HCT116 (cell line): ENCODE measurements around the gene SRCAP. TPM values are rescaled to one million over a fixed set of nuclear protein-coding genes. Genes with fewer than 3 reads are reported as not detected.
A peak's percentile ranks its signal among the peaks of the same experiment; 100 is the strongest.

ENCODE experiments used
- ATAC-seq: fragments of 200-7000 bp; cut with Tn5 transposase; 2 replicates; pipeline ENCODE4 v1.9.1; 2020; ENCODE audit warnings: mild to moderate bottlenecking, moderate library complexity
- BruUV-seq: library from RNA; stranded (reverse); fragments of 400-500 nt; replicated peaks from 2 replicates; lab custom pipeline; 2021; lab: Mats Ljungman, UMichigan
- CTCF ChIA-PET: fragments of 300-600 bp; sonication (Branson Sonifier 250); formaldehyde crosslinking; loops from one replicate; lab custom pipeline; 2021; ENCODE audit warnings: antibody characterized with exemption; lab: Charles Lee
- POLR2A ChIA-PET: fragments of 300-600, 350-600 bp; sonication (Branson Sonifier 250); formaldehyde crosslinking; loops from one replicate; lab custom pipeline; 2021; ENCODE audit warnings: antibody characterized with exemption; lab: Charles Lee
- RAD21 ChIA-PET, 2 experiments: fragments of 300-600 bp; sonication (Branson Sonifier 250); formaldehyde crosslinking; loops; one replicate each; lab custom pipeline; 2023; ENCODE audit warnings: low total read pairs in 2 of 2; ENCODE audit not compliant: uncharacterized antibody in 2 of 2, unreplicated experiment in 2 of 2, low non-redundant PET in 1 of 2; lab: Charles Lee
- DNase-seq: peaks from one replicate; pipeline ENCODE4 v3.0.0-alpha.2; 2010; ENCODE audit warnings: low read depth, low spot score
- H2AFZ ChIP-seq: fragments of 200-600 bp; shearing (Covaris generic), sonication (generic); 2 replicates; pipeline ENCODE4 v1.6.1; 2017; ENCODE audit warnings: low read depth, mixed run types, mixed read lengths, antibody characterized with exemption, low read length; ENCODE audit not compliant: poor library complexity, severe bottlenecking
- H3K27ac ChIP-seq: 2 replicates; pipeline ENCODE4 v1.5.1; 2012; ENCODE audit warnings: low read depth, low read length
- H3K27me3 ChIP-seq: fragments of 200-600 bp; sonication (generic); 2 replicates; pipeline ENCODE4 v1.6.1; 2016; ENCODE audit warnings: mixed run types, low read length, mixed read lengths; ENCODE audit not compliant: insufficient read depth
- H3K36me3 ChIP-seq, 2 experiments: fragments of 200-500 bp in 1 of 2; fragments of 200-600 bp in 1 of 2; sonication (Bioruptor generic) in 1 of 2; sonication (generic) in 1 of 2; 2 replicates each; pipeline versions ENCODE4 v1.5.1 to v1.6.1; 2014 to 2016; ENCODE audit warnings: low read length in 2 of 2, inconsistent platforms in 1 of 2, mixed read lengths in 1 of 2, mixed run types in 1 of 2; ENCODE audit not compliant: insufficient read depth in 2 of 2, control insufficient read depth in 1 of 2
- H3K4me1 ChIP-seq, 2 experiments: fragments of 200-600 bp in 1 of 2; sonication (generic) in 1 of 2; 2 replicates each; pipeline versions ENCODE4 v1.5.1 to v1.6.1; 2012 to 2017; ENCODE audit warnings: low read length in 2 of 2, inconsistent platforms in 1 of 2, mild to moderate bottlenecking in 1 of 2, mixed read lengths in 1 of 2, mixed run types in 1 of 2, moderate library complexity in 1 of 2; ENCODE audit not compliant: insufficient read depth in 2 of 2, control insufficient read depth in 1 of 2
- H3K4me2 ChIP-seq: fragments of 200-600 bp; sonication (generic); 2 replicates; pipeline ENCODE4 v1.6.1; 2017; ENCODE audit warnings: mixed run types, low read length, mixed read lengths
- H3K4me3 ChIP-seq, 2 experiments: fragments of 200-600 bp in 1 of 2; sonication (generic) in 1 of 2; replicated peaks in 1 of 2; 2 replicates each; pipeline ENCODE4 v1.5.1; 2011 to 2016; ENCODE audit warnings: low read length in 2 of 2, control low read depth in 1 of 2, low read depth in 1 of 2, mild to moderate bottlenecking in 1 of 2, mixed read lengths in 1 of 2, mixed run types in 1 of 2
- H3K79me2 ChIP-seq: fragments of 200-600 bp; sonication (generic); 2 replicates; pipeline ENCODE4 v1.6.1; 2017; ENCODE audit warnings: mild to moderate bottlenecking, mixed run types, low read length, moderate library complexity, mixed read lengths; ENCODE audit not compliant: insufficient read depth
- H3K9ac ChIP-seq: fragments of 200-600 bp; sonication (generic); 2 replicates; pipeline ENCODE4 v1.6.1; 2016; ENCODE audit warnings: low read length, mixed read lengths
- H3K9me2 ChIP-seq: fragments of 200-600 bp; sonication (generic), shearing (Covaris generic); 2 replicates; pipeline ENCODE4 v1.6.1; 2017; ENCODE audit warnings: mixed run types, mild to moderate bottlenecking, moderate library complexity; ENCODE audit not compliant: insufficient read depth
- H3K9me3 ChIP-seq, 2 experiments: fragments of 200-500 bp in 1 of 2; fragments of 200-600 bp in 1 of 2; sonication (Bioruptor generic) in 1 of 2; sonication (generic) in 1 of 2; 2 replicates each; pipeline ENCODE4 v1.6.1; 2014 to 2017; ENCODE audit warnings: low read length in 2 of 2, mixed read lengths in 2 of 2, inconsistent platforms in 1 of 2, low read depth in 1 of 2, mild to moderate bottlenecking in 1 of 2, mixed run types in 1 of 2, moderate library complexity in 1 of 2; ENCODE audit not compliant: control insufficient read depth in 1 of 2, insufficient read depth in 1 of 2
- H4K20me1 ChIP-seq: fragments of 200-600 bp; sonication (generic), shearing (Covaris generic); 2 replicates; pipeline ENCODE4 v1.6.1; 2017; ENCODE audit warnings: mixed run types, mild to moderate bottlenecking, moderate library complexity; ENCODE audit not compliant: insufficient read depth
- MAX ChIP-seq: IDR thresholded peaks from 2 replicates; pipeline ENCODE4 v1.6.1; 2012
- POLR2A ChIP-seq: IDR thresholded peaks from 2 replicates; pipeline ENCODE4 v1.7.0; 2011; ENCODE audit warnings: borderline replicate concordance; ENCODE audit not compliant: insufficient read depth, insufficient read length; ENCODE audit errors: extremely low read depth
- REST ChIP-seq: IDR thresholded peaks from 2 replicates; pipeline ENCODE4 v1.6.1; 2012; ENCODE audit warnings: low read depth
- YY1 ChIP-seq: IDR thresholded peaks from 2 replicates; pipeline ENCODE4 v1.6.1; 2011; ENCODE audit warnings: low read length, low read depth, moderate library complexity, mild to moderate bottlenecking; ENCODE audit not compliant: insufficient replicate concordance; ENCODE audit errors: extremely low read depth
- intact Hi-C: fragments of 100-400 bp; cut with micrococcal nuclease; formaldehyde crosslinking; loops from 2 replicates; pipeline ENCODE4 v1.10.0; 2022
- total RNA-seq: library from RNA; stranded (reverse); gene quantifications from one replicate; pipeline ENCODE4 v1.2.1, GENCODE V29; 2021; ENCODE audit not compliant: unreplicated experiment

SRCAP gene
- total RNA-seq, 1 experiment from 2014 or later: 59.6 TPM

GRCh38 chr16:30649725-30650368 lies 49.1 kb upstream of the SRCAP start:
- peaks cover 7 to 16% of the 10 kb centered on the region in 2 experiments; a peak in 3 of 4 replicates for H3K4me1 ChIP-seq
- intact Hi-C loops: loop anchor here (2.0 kb wide), 1 partner anchor 273 kb away; the partner anchor contains the start of gene FBXL19
- CTCF ChIA-PET: interaction anchor here (0.5 to 1.5 kb wide), 10 partner anchors 9 to 485 kb away, joined by 3 to 6 read pairs (median 4); partner anchors contain the start of genes DCTPP1, ZNF48 and ZNF771
- peak overlapping the region; percentile 96; the same call in 1 of the 2 replicates for H3K9ac ChIP-seq
- H3K27me3 ChIP-seq: no peaks in the 10 kb centered on the region
- no peak overlapping the region for H2AFZ ChIP-seq
- POLR2A ChIA-PET: interaction anchor here (0.6 to 1.5 kb wide), 8 partner anchors 16 to 888 kb away, joined by 3 to 12 read pairs (median 4); partner anchors contain the start of gene DCTPP1
- no peak for ATAC-seq
- H4K20me1 ChIP-seq: no peaks in the 10 kb centered on the region
- TF ChIP-seq POLR2A (no peak), YY1 (no peak), REST (no peak), MAX (no peak)
- TF ChIP-seq, all 23 proteins: peak for 0
- Histone ChIP-seq H3K27ac (peak overlapping the region; percentile 88), H3K4me2 (peak overlapping the region; percentile 95), H3K4me3 (peak overlapping the region; percentile 22 to 97; a peak in 3 of 4 replicates), H3K9me3 (no peaks in the 10 kb centered on the region), H3K9me2 (no peaks in the 10 kb centered on the region), H3K36me3 (peaks cover 3 to 15% of the 10 kb centered on the region in 2 experiments; a peak in 3 of 4 replicates), H3K79me2 (peaks cover 15% of the 10 kb centered on the region; the same call in 1 of the 2 replicates)
- RAD21 ChIA-PET: interaction anchor here in 1 of 2 experiments (0.9 kb wide), 1 partner anchor 220 kb away, joined by 3 read pairs; the partner anchor contains the start of gene DCTPP1
- BruUV-seq: TSS peak; percentile 83
- no peak for DNase-seq
